Measurements from ENCODE around the gene CNTNAP1. TPM values are rescaled to one million over a fixed set of nuclear protein-coding genes. Genes with fewer than 3 reads are reported as not detected.

Gene CNTNAP1
- 1 to 10 TPM in 1 of 2 donors, under 1 TPM in 1; 0.53 to 1.3 TPM for total RNA-seq

GRCh38 chr17:42681976-42682721 lies at the start of gene CNTNAP1:
TSS of gene CNTNAP1 (plus strand) at chr17:42682531. CDS start at chr17:42682830, 299 bp downstream.
- H3K27ac Mint-ChIP-seq: peak within 1 kb of the TSS; percentile 55
- peaks cover 57% of the 10 kb centered on the region for H3K27me3 Mint-ChIP-seq (ENCODE audit: low read depth)
- peaks cover 56% of the 10 kb centered on the region for H3K4me1 Mint-ChIP-seq (ENCODE audit: low read depth)
- no peaks in the 10 kb centered on the region for H3K9me3 Mint-ChIP-seq
- peak within 1 kb of the TSS; percentile 84 to 86 for H3K4me3 Mint-ChIP-seq
- no peak for ATAC-seq (replicated peaks in 1 of 2)
- peak in 1 of 2 donors; percentile 39 for DNase-seq
- H3K36me3 Mint-ChIP-seq (ENCODE audit: insufficient read depth in 2 of 2): no peaks in the 10 kb centered on the region

- DNase-seq: no peak
- H3K27ac Mint-ChIP-seq: no peak overlapping the region
- no peaks in the 10 kb centered on the region for H3K36me3 Mint-ChIP-seq (ENCODE audit: insufficient read depth in 2 of 2)
- no peaks in the 10 kb centered on the region for H3K4me1 Mint-ChIP-seq (ENCODE audit: low read depth)
- no peaks in the 10 kb centered on the region for H3K27me3 Mint-ChIP-seq (ENCODE audit: low read depth)
- no peak overlapping the region for H3K4me3 Mint-ChIP-seq
- no peak for ATAC-seq (replicated peaks in 1 of 2)
- H3K9me3 Mint-ChIP-seq: no peaks in the 10 kb centered on the region
These were observed 49.3 kb upstream of the CNTNAP1 start for GRCh38 chr17:42632949-42633444.

- H3K36me3 Mint-ChIP-seq (ENCODE audit: insufficient read depth in 2 of 2): no peaks in the 10 kb centered on the region
- H3K27ac Mint-ChIP-seq: no peak overlapping the region
- H3K9me3 Mint-ChIP-seq: no peaks in the 10 kb centered on the region
- peaks cover 11% of the 10 kb centered on the region for H3K27me3 Mint-ChIP-seq (ENCODE audit: low read depth)
- ATAC-seq (replicated peaks in 1 of 2) (no peak), DNase-seq (no peak)
- H3K4me3 Mint-ChIP-seq: no peak overlapping the region
- no peaks in the 10 kb centered on the region for H3K4me1 Mint-ChIP-seq (ENCODE audit: low read depth)
These were observed 42.7 kb upstream of the CNTNAP1 start for GRCh38 chr17:42639525-42640113.

- H3K36me3 Mint-ChIP-seq (ENCODE audit: insufficient read depth in 2 of 2): no peaks in the 10 kb centered on the region
These were observed 42.2 kb upstream of the CNTNAP1 start for GRCh38 chr17:42640121-42640520.

GRCh38 chr17:42642336-42642735 lies 40.0 kb upstream of the CNTNAP1 start:
- Mint-ChIP-seq H3K9me3 (no peaks in the 10 kb centered on the region), H3K27me3 (ENCODE audit: low read depth) (peaks cover 16% of the 10 kb centered on the region), H3K4me3 (no peak overlapping the region), H3K27ac (no peak overlapping the region), H3K4me1 (ENCODE audit: low read depth) (no peaks in the 10 kb centered on the region), H3K36me3 (ENCODE audit: insufficient read depth in 2 of 2) (no peaks in the 10 kb centered on the region)
- DNase-seq (no peak), ATAC-seq (replicated peaks in 1 of 2) (no peak)

More at GRCh38 chr17:42640121-42640520, 42.2 kb upstream of the CNTNAP1 start:
- DNase-seq: no peak
- Mint-ChIP-seq H3K9me3 (no peaks in the 10 kb centered on the region), H3K27ac (no peak overlapping the region), H3K4me1 (ENCODE audit: low read depth) (no peaks in the 10 kb centered on the region), H3K4me3 (no peak overlapping the region), H3K27me3 (ENCODE audit: low read depth) (peaks cover 11% of the 10 kb centered on the region)
- ATAC-seq (replicated peaks in 1 of 2): no peak

- H3K27ac Mint-ChIP-seq: no peak overlapping the region
- H3K9me3 Mint-ChIP-seq: no peaks in the 10 kb centered on the region
- H3K4me1 Mint-ChIP-seq (ENCODE audit: low read depth): no peaks in the 10 kb centered on the region
- H3K4me3 Mint-ChIP-seq: no peak overlapping the region
- no peak for ATAC-seq (replicated peaks in 1 of 2)
- DNase-seq: no peak
- H3K27me3 Mint-ChIP-seq (ENCODE audit: low read depth): peaks cover 16% of the 10 kb centered on the region
- H3K36me3 Mint-ChIP-seq (ENCODE audit: insufficient read depth in 2 of 2): no peaks in the 10 kb centered on the region
These were observed 34.6 kb upstream of the CNTNAP1 start for GRCh38 chr17:42647778-42648177.

GRCh38 chr17:42651392-42651791 lies 30.9 kb upstream of the CNTNAP1 start:
- ATAC-seq (replicated peaks in 1 of 2) (no peak), DNase-seq (no peak)
- Mint-ChIP-seq H3K4me1 (ENCODE audit: low read depth) (peaks cover 22% of the 10 kb centered on the region), H3K4me3 (no peak overlapping the region), H3K27me3 (ENCODE audit: low read depth) (peaks cover 34% of the 10 kb centered on the region), H3K36me3 (ENCODE audit: insufficient read depth in 2 of 2) (no peaks in the 10 kb centered on the region), H3K9me3 (no peaks in the 10 kb centered on the region), H3K27ac (no peak overlapping the region)

GRCh38 chr17:42653179-42654124 lies 28.9 kb upstream of the CNTNAP1 start:
- H3K36me3 Mint-ChIP-seq (ENCODE audit: insufficient read depth in 2 of 2): no peaks in the 10 kb centered on the region
- H3K4me3 Mint-ChIP-seq: peak overlapping the region; percentile 3 to 63
- H3K4me1 Mint-ChIP-seq (ENCODE audit: low read depth): peaks cover 29% of the 10 kb centered on the region
- H3K27me3 Mint-ChIP-seq (ENCODE audit: low read depth): peaks cover 38% of the 10 kb centered on the region
- peaks cover 0 to 5% of the 10 kb centered on the region in 2 donors for H3K9me3 Mint-ChIP-seq
- ATAC-seq (replicated peaks in 1 of 2): no peak
- H3K27ac Mint-ChIP-seq: no peak overlapping the region
- no peak for DNase-seq

- DNase-seq: no peak
- no peaks in the 10 kb centered on the region for H3K36me3 Mint-ChIP-seq (ENCODE audit: insufficient read depth in 2 of 2)
- no peak overlapping the region for H3K27ac Mint-ChIP-seq
- peaks cover 0 to 5% of the 10 kb centered on the region in 2 donors for H3K9me3 Mint-ChIP-seq
- H3K4me1 Mint-ChIP-seq (ENCODE audit: low read depth): peaks cover 42% of the 10 kb centered on the region
- ATAC-seq (replicated peaks in 1 of 2): no peak
- H3K27me3 Mint-ChIP-seq (ENCODE audit: low read depth): peaks cover 38% of the 10 kb centered on the region
- no peak overlapping the region for H3K4me3 Mint-ChIP-seq
These were observed 26.8 kb upstream of the CNTNAP1 start for GRCh38 chr17:42655528-42655927.

GRCh38 chr17:42657824-42658588 lies 24.3 kb upstream of the CNTNAP1 start:
- peak overlapping the region; percentile 79 to 95 for H3K4me3 Mint-ChIP-seq
- H3K27ac Mint-ChIP-seq: no peak overlapping the region
- H3K9me3 Mint-ChIP-seq: peaks cover 0 to 5% of the 10 kb centered on the region in 2 donors

GRCh38 chr17:42659079-42659931 lies 23.0 kb upstream of the CNTNAP1 start, which contains the start of gene TUBG2:
TSS of gene TUBG2 (plus strand) at chr17:42659284. CDS start at chr17:42659504, 220 bp downstream.
- Mint-ChIP-seq H3K4me3 (peak within 1 kb of the TSS; percentile 94 to 95), H3K27me3 (ENCODE audit: low read depth) (peaks cover 21% of the 10 kb centered on the region), H3K9me3 (peaks cover 0 to 5% of the 10 kb centered on the region in 2 donors)

More at GRCh38 chr17:42657824-42658588, 24.3 kb upstream of the CNTNAP1 start:
- peaks cover 42% of the 10 kb centered on the region for H3K4me1 Mint-ChIP-seq (ENCODE audit: low read depth)
- peaks cover 30% of the 10 kb centered on the region for H3K27me3 Mint-ChIP-seq (ENCODE audit: low read depth)
- ATAC-seq (replicated peaks in 1 of 2) (no peak), DNase-seq (no peak)
- no peaks in the 10 kb centered on the region for H3K36me3 Mint-ChIP-seq (ENCODE audit: insufficient read depth in 2 of 2)

More at GRCh38 chr17:42659079-42659931, 23.0 kb upstream of the CNTNAP1 start, which contains the start of gene TUBG2:
- peak within 1 kb of the TSS; percentile 66 for H3K27ac Mint-ChIP-seq
- peaks cover 32% of the 10 kb centered on the region for H3K4me1 Mint-ChIP-seq (ENCODE audit: low read depth)
- DNase-seq (peak; percentile 69 to 78), ATAC-seq (replicated peaks in 1 of 2) (peak; percentile 78 to 83)
- no peaks in the 10 kb centered on the region for H3K36me3 Mint-ChIP-seq (ENCODE audit: insufficient read depth in 2 of 2)

Measured in activated T-cell treated with anti-CD3 and anti-CD28 coated beads, Interleukin-2, amount 50 U/mL, for 72 hours (primary cell).